Osteocyte (in vitro differentiated cells): ENCODE data around the gene TAF1C. TPM values are rescaled to one million over a fixed set of nuclear protein-coding genes. Genes with fewer than 3 reads are reported as not detected.
A peak's percentile ranks its signal among the peaks of the same experiment; 100 is the strongest.

Experiments
- DNase-seq: peaks from one replicate; pipeline ENCODE4 v3.0.0; 2021; ENCODE audit warnings: mixed read lengths; ENCODE audit not compliant: unreplicated experiment; ENCODE audit errors: extremely low spot score
- H3K27ac Mint-ChIP-seq: one replicate; pipeline ENCODE4 v1.8.0; 2021; ENCODE audit warnings: mild to moderate bottlenecking, mixed read lengths; ENCODE audit not compliant: unreplicated experiment
- H3K27me3 Mint-ChIP-seq: one replicate; pipeline ENCODE4 v1.8.0; 2021; ENCODE audit warnings: mixed read lengths; ENCODE audit not compliant: unreplicated experiment
- H3K36me3 Mint-ChIP-seq: one replicate; pipeline ENCODE4 v1.8.0; 2021; ENCODE audit warnings: mixed read lengths; ENCODE audit not compliant: unreplicated experiment
- H3K4me1 Mint-ChIP-seq: one replicate; pipeline ENCODE4 v1.8.0; 2021; ENCODE audit warnings: mixed read lengths; ENCODE audit not compliant: unreplicated experiment
- H3K4me3 Mint-ChIP-seq: one replicate; pipeline ENCODE4 v1.8.0; 2021; ENCODE audit warnings: mild to moderate bottlenecking, moderate library complexity, mixed read lengths; ENCODE audit not compliant: unreplicated experiment
- H3K9me3 Mint-ChIP-seq: one replicate; pipeline ENCODE4 v1.8.0; 2021; ENCODE audit warnings: mixed read lengths; ENCODE audit not compliant: unreplicated experiment
- CTCF ChIP-seq: fragments of 200-600 bp; sonication (generic); IDR thresholded peaks from 2 replicates; pipeline ENCODE4 v1.5.0; 2021; ENCODE audit warnings: antibody characterized with exemption, mild to moderate bottlenecking, moderate library complexity
- total RNA-seq: library from RNA; stranded (reverse); gene quantifications from 2 replicates; pipeline ENCODE4 v1.2.1, GENCODE V29; 2021

The TAF1C gene
- total RNA-seq, 1 donor from 2014 or later: 47.9 TPM

DNA sequence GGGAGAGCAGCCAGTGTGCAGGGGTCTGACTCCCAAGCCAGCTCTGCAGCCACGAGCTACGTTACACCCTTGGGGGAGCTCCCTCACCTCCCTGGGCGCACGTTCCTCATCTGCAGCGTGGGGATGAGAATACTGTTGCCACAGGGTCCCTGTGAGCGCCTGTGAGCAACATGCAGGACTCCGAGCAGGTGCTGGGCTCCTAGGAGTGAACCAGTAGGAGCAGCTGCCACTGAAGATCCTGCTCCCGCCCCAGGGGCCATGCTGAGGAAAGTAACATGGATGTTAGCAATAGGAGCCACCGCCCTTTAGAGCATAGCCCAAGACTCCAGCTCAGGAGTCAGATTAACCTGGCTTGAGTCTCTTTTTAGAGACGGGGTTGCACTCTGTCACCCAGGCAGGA, 25.8 kb downstream of the TAF1C start:
- Mint-ChIP-seq H3K27me3 (peaks cover 66% of the 10 kb centered on the region), H3K4me1 (no peaks in the 10 kb centered on the region), H3K4me3 (no peak overlapping the region), H3K36me3 (no peaks in the 10 kb centered on the region), H3K27ac (no peak overlapping the region), H3K9me3 (no peaks in the 10 kb centered on the region)
- no peak for TF ChIP-seq CTCF
- no peak for DNase-seq

DNA sequence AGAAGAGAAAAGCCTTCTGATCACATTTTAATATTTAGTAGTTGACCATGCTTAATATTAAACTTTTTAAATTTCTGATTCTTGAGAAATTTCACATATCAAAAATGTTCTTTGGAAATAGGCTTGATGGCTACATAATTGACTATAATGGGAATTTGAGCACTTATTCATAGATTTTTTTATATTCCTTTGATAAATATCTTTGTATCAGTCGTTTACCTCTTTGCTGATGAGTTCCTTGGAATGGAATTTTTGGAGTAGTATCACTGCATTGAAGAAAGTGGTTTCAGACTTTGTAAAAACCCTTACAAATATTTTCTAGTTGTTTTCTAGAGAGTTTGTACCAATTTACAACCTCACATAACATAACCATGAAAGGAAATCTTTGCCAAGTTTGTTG, 27.1 kb downstream of the TAF1C start:
- no peak for TF ChIP-seq CTCF
- H3K9me3 Mint-ChIP-seq: no peaks in the 10 kb centered on the region

DNA sequence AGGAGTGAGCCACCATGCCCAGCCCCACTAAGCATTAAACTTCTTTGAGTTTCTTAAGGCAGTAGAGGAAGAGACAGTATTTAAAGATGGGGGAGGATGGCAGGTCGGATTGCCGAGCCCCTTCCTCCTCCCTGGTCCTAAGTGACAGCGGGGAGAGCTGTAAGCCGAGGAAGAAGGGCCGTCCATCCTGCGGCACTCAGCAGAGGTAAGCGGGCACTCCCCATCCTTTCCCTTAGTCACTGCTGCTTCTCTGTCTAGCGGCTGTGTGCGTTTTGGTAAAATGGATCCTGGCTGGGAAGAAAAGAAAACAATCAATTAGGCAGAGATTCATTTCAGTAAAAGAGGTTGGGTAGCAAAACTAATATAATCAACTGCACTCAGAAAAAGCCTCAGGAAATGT, 27.9 kb downstream of the TAF1C start:
- H3K9me3 Mint-ChIP-seq: no peaks in the 10 kb centered on the region
- peaks cover 49% of the 10 kb centered on the region for H3K27me3 Mint-ChIP-seq

More for the DNA sequence above, 27.1 kb downstream of the TAF1C start:
- no peaks in the 10 kb centered on the region for H3K36me3 Mint-ChIP-seq
- H3K27me3 Mint-ChIP-seq: peaks cover 57% of the 10 kb centered on the region
- no peak overlapping the region for H3K27ac Mint-ChIP-seq
- DNase-seq: no peak
- no peaks in the 10 kb centered on the region for H3K4me1 Mint-ChIP-seq
- no peak overlapping the region for H3K4me3 Mint-ChIP-seq

GRCh38 chr16:84156342-84156784, 30.5 kb downstream of the TAF1C start:
- Mint-ChIP-seq H3K4me1 (no peaks in the 10 kb centered on the region), H3K9me3 (no peaks in the 10 kb centered on the region), H3K27ac (no peak overlapping the region), H3K36me3 (no peaks in the 10 kb centered on the region), H3K4me3 (no peak overlapping the region), H3K27me3 (peaks cover 37% of the 10 kb centered on the region)
- TF ChIP-seq CTCF: peak; percentile 8
- no peak for DNase-seq

More for the DNA sequence above, 27.9 kb downstream of the TAF1C start:
- Mint-ChIP-seq H3K36me3 (no peaks in the 10 kb centered on the region), H3K4me3 (no peak overlapping the region), H3K27ac (no peak overlapping the region), H3K4me1 (no peaks in the 10 kb centered on the region)
- no peak for TF ChIP-seq CTCF
- no peak for DNase-seq

- H3K27ac Mint-ChIP-seq: no peak overlapping the region
- H3K36me3 Mint-ChIP-seq: no peaks in the 10 kb centered on the region
- no peaks in the 10 kb centered on the region for H3K4me1 Mint-ChIP-seq
- peaks cover 42% of the 10 kb centered on the region for H3K27me3 Mint-ChIP-seq
- no peak for TF ChIP-seq CTCF
- H3K4me3 Mint-ChIP-seq: no peak overlapping the region
- no peak for DNase-seq
- H3K9me3 Mint-ChIP-seq: no peaks in the 10 kb centered on the region
These were observed 31.1 kb downstream of the TAF1C start for GRCh38 chr16:84155771-84156170.
